DLD1 (cell line): Measurements from ENCODE around the gene TNFRSF9.
"Not testable (repeated sequence)": the region's sequence is repeated elsewhere in the genome, so short reads cannot be mapped to it uniquely, and the experiment has no call there.

ENCODE experiments used
- in situ Hi-C: cut with HindIII; loops from 2 replicates; pipeline ENCODE4 v1.10.0; 2017; ENCODE audit warnings: low sequenced_read_pairs

Gene TNFRSF9

DNA sequence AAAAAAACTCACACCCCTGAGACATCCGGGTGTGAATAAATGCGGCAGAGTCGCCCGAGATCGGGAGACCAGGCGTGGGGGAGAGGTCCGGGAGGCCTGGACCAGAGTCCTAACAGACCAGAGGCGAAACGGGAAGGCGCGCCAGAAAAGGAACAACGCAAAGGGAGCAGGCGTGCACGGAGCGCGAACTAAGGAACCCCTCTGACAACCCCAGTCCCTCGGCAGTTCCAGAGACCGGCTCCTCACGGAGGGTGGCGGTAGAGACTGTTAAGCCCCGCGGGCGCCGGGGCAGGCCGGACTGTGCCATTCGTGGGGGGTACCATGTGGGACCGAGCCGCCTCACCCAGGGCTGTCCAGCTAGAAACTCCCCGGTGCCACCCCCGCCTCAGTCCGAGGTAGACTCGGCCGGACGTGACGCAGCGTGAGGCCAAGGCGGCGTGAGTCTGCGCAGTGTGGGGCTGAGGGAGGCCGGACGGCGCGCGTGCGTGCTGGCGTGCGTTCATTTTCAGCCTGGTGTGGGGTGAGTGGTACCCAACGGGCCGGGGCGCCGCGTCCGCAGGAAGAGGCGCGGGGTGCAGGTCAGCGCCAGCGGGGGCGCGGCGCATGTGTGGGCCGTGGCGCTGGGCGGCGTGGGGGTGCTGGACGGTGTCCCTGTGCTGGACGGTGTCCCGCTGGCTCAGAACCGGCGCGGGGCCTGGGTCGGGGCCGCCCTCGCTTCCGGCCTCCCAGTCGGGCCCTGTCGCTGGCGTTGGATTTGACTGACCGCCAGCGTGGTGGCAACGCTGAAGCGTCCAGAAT lies 20.8 kb upstream of the TNFRSF9 start, which contains the start of gene PARK7:
Gene PARK7 (plus strand): TSS at position 496 of the 798 bp plus-strand sequence. CDS start 1,075 bp downstream, outside the sequence.
- in situ Hi-C loops = no loop called here

DNA sequence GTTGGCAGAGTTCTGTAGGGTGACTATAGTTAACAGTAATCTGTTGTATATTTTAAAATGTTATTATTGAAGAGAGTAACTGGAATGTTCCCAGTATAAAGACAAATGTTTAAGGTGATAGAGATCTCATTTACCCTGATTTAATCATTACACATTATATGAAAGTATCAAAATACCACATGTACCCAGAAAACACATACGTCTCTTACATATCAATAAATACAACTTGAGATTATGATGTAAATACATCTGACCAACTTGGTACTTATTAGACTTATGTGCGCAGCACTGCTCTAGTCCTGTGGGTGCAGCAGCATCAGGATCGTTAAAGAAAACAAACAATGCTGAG lies 20.2 kb upstream of the TNFRSF9 start:
- in situ Hi-C loops = no loop called here

GRCh38 chr1:7960165-7960564 lies 19.5 kb upstream of the TNFRSF9 start:
- in situ Hi-C loops = no loop called here

GRCh38 chr1:7956218-7957032 lies 15.8 kb upstream of the TNFRSF9 start:
- in situ Hi-C loops = no loop called here

GRCh38 chr1:7954683-7955082 lies 14.0 kb upstream of the TNFRSF9 start:
- in situ Hi-C loops = no loop called here

DNA sequence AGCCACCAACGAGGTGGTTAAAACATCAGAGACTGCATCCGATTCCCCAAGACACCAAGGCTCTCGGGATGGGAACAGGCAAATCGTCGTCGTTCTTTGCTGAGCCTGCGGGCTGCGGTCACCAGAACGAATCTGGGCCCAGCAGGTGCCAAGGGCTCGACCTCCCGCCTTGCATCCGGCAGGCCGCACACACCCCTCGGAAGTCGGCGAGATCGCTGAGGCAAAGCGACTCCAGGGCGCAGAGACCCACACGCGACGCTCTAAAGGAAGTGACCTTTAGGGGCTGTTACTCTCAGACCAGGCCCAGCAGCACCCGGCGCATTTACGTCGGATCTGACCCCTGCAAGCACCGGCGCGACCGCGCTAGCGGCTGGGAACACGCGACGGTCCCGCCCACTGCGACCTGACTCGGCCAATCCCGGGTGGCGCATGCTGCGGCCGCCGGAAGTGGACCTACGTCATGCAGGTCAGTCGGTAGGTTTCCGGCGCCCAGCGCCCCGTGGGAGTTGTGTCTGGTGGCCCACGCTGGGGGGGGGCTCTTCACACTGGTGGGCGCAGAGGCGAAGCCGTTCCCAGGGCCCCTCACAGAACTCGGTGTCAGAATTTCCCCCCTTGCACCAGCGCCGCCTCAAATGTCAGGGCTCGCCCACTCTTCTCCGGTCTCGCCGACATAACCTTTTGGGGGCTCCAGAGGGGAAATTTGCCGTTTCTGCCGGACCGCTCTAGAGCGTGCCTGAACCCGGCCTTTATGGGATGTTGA lies 13.4 kb upstream of the TNFRSF9 start:
- in situ Hi-C loops = no loop called here

DNA sequence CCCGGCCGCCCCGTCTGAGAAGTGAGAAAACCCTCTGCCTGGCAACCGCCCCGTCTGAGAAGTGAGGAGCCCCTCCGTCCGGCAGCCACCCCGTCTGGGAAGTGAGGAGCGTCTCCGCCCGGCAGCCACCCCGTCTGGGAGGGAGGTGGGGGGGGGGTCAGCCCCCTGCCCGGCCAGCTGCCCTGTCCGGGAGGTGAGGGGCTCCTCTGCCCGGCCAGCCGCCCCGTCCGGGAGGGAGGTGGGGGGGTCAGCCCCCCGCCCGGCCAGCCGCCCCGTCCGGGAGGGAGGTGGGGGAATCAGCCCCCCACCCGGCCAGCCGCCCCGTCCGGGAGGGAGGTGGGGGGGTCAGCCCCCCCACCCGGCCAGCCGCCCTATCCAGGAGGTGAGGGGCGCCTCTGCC lies 12.2 kb upstream of the TNFRSF9 start:
- in situ Hi-C loops = not testable (repeated sequence)

GRCh38 chr1:7948960-7949359 lies 8.3 kb upstream of the TNFRSF9 start:
- in situ Hi-C loops = no loop called here

- in situ Hi-C loops = no loop called here
These were observed 2.6 kb upstream of the TNFRSF9 start for GRCh38 chr1:7943251-7943650.

DNA sequence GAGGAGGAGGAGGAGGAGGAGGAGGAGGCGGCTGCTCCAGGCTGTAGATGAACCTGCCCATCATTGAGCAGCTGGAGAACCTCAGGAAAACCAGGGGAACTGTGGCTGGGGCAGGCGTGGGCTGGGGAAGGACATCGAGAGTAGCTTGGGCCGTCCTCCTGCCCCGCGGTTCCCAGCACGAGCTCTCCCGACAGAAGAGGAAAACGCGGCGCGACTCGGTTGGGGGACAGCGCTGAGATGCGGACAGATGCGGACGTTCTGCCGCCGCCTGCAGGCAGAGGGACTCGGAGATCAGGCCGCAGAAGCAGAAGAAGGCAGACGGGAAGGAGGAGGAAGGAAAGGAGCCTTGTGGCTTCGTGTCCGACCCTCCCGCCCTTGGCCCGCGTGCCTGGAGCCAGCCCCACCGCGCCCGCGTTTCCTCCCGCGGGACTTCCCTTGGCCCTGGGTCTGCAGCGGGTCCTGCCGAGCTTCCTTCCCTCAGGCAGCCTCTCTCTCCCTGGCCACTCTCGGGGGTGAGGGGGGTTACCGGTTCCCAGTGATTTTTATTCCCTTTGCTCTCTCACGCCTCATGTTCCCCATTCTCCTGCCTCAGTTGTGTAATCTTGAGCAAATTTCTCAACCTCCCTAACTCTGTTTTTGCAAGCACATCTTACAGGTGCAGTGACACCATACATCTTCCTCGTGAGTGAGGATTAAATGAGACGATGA lies 1.7 kb upstream of the TNFRSF9 start:
- in situ Hi-C loops = no loop called here

DNA sequence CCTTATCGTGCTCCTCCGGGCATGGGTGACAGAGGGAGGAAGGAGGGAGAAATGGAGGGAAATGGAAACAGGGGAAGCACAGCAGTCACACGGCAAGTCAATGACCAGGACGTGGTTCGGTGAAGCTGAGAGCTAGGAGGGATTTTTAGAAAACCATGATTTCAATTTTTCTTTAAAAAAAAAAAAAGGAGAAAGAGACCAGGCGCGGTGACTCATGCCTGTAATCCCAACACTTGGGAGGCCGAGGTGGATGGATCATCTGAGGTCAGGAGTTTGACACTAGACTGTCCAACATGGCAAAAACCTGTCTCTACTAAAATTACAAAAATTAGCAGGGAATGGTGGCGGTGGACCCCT lies 776 bp upstream of the TNFRSF9 start:
- in situ Hi-C loops = no loop called here

- in situ Hi-C loops = no loop called here
These were observed 605 bp downstream of the TNFRSF9 start for GRCh38 chr1:7940034-7940433.

DNA sequence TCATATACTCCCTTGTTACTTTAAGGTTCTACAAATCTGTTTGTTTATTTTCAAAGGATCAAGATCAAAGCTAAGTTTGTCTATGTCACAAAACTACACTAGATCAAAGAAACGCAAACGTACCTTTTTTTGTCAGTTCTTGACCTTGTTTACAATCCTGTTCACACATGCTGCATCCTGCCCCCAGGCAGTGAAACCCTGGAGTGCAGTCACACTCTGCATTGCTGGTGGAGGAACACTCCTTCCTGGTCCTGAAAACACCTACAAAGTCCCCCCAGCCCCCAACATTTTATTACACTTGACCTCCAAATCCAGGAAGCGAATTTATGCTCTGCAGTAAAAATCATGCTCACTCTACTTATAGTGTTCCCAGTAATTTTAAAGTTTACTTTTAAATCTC lies 2.6 kb downstream of the TNFRSF9 start:
- in situ Hi-C loops = no loop called here

DNA sequence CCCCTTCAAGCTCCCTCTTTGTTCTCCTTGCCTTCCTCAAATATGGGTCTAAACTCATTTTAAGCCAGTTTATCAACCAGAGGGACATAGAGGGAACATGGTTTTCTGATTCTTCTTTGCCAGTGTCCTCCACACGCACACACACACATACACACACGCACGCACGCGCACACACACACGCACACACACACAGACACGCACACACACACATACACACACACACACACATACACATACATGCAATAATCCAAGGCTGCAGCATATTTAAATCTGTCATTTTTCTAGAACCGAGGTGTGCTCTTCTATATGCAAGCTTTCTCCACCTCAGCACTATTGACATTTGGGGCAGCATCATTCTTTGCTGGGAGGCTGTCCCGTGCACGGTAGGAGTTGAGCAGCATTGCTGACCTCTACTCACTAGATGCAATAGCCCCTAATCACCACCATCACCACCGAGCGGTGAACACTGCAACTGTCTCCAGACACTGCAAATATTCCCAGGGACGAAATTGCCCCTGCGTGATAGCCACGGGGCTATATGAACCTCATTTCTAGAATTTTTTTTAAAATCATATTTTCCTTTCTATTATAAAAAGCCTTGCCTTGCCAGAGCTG lies 8.0 kb downstream of the TNFRSF9 start:
- in situ Hi-C loops = no loop called here

GRCh38 chr1:7931446-7931812 lies 9.2 kb downstream of the TNFRSF9 start:
- in situ Hi-C loops = no loop called here

GRCh38 chr1:7930645-7931445 lies 9.8 kb downstream of the TNFRSF9 start:
- in situ Hi-C loops = no loop called here

DNA sequence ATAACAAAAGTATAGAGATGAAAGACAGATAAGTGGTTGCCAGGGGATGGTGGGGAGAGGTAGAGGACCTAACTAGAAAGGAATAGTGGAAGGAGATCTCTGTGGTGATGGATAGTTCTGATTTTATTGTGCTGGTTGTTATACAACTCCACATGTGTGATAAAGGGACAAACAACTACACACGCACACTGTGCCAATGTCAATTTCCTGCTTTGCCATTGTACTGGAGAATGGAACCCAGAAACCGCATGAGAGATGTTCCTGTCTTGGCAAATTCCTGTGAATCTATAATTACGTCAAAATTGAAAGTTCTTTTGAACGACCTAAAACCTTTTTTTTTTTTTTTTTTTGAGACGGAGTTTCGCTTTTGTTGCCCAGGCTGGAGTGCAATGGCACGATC lies 11.0 kb downstream of the TNFRSF9 start:
- in situ Hi-C loops = no loop called here

DNA sequence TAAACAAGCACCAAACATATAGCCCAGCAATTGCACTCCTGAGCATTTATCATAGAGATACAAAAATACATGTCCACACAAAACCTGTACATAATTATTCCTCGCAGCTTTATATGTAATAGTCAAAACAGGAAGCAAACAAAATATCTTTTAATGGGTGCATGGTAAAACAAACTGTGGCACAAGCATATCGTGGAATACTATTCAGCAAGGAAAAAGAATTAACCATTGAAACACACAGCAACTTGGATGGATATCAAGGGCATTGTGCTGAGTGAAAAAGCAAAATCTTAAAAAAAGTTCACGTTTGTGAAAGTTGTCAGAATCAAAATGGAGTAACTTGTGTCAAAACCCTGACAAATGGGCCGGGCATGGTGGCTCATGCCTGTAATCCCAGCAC lies 12.4 kb downstream of the TNFRSF9 start:
- in situ Hi-C loops = no loop called here

DNA sequence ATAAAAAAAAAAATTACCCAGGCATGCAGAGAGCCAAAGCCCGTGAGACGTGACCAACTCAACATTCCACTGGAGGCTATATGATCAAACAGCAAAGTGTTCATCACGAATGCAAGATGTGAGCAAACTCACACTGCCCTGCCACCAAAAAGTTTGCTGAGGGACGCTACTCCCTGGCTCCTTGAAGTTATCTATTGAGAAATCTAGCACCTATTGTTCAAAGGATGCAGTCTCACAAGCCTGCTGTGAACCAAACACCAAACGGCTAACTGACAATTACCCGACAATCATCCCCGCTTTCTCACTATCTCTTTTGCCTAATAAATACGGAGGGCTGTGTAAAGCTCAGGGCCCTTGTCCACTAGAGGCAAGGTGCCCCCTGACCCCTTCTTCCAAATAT lies 13.6 kb downstream of the TNFRSF9 start:
- in situ Hi-C loops = not testable (repeated sequence)

DNA sequence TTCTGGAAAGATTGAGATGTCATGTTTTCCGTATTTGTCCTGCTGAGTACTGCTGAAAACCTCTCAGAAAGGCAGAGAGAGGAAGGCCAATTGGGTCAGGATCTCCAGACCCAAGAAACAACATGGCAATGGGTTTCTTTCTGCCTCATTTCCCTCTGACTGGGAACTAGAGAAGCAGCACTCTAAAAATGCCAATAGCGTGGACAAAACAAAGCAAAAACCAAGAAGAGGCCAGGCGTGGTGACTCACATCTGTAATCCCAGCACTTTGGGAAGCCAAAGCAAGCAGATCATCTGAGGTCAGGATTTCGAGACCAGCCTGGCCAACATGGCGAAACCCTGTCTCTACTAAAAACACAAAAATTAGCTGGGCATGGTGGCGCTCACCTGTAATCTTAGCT lies 18.3 kb downstream of the TNFRSF9 start:
- in situ Hi-C loops = loop anchor here (25.0 kb wide), 1 partner anchor 90 kb away; no protein-coding TSS in a partner anchor
